Measurements from ENCODE around the gene MRC2. TPM values are rescaled to one million over a fixed set of nuclear protein-coding genes. Genes with fewer than 3 reads are reported as not detected.

MRC2 gene
- total RNA-seq, 4 donors from 2014 or later, result 7.9 to 47.2 (median 14.5) TPM

DNA sequence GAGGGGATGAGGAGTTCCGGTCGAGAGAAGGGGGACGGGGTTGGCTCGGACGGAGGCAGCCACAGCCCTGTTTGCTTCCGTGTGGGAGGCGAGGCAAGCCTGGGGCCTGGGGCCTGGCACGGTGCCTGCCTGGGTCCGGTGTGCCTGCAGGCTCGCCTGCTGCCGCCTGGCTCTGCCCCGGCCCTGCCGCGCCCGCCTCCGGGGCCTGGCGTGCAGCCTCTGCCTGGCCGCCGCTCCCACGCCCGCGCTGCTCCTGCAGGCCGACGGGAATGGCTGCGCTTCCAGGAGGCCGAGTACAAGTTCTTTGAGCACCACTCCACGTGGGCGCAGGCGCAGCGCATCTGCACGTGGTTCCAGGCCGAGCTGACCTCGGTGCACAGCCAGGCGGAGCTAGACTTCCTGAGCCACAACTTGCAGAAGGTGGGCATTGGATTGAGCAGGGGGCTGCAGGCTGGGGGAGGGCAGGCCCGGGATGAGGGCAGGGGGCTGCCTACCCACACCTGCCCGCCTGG, 53.1 kb downstream of the MRC2 start:
- intact Hi-C loops (cut with DNase I; ENCODE audit: low total_unique reads) (no loop called here), in situ Hi-C loops (cut with MboI; ENCODE audit: low pct_ligation_motif_present in 1 of 4, low pct_unique_long_range_greater_than_20kb in 1 of 4, low sequenced_read_pairs in 3 of 4) (loop anchor here in 1 of 4 donors (25.0 kb wide), 1 partner anchor 732 kb away; no protein-coding TSS in a partner anchor)
- no peaks in the 10 kb centered on the region for H3K4me1 ChIP-seq
- DNase-seq, result peak; percentile 31
- H3K4me3 ChIP-seq, result no peak overlapping the region
- TF ChIP-seq POLR2AphosphoS5 (IDR thresholded peaks at IDR 0.05) (no peak), POLR2A (IDR thresholded peaks at IDR 0.05) (no peak), EP300 (IDR thresholded peaks at IDR 0.05; ENCODE audit: low read depth) (no peak)
- TF ChIP-seq, protein P1, sequence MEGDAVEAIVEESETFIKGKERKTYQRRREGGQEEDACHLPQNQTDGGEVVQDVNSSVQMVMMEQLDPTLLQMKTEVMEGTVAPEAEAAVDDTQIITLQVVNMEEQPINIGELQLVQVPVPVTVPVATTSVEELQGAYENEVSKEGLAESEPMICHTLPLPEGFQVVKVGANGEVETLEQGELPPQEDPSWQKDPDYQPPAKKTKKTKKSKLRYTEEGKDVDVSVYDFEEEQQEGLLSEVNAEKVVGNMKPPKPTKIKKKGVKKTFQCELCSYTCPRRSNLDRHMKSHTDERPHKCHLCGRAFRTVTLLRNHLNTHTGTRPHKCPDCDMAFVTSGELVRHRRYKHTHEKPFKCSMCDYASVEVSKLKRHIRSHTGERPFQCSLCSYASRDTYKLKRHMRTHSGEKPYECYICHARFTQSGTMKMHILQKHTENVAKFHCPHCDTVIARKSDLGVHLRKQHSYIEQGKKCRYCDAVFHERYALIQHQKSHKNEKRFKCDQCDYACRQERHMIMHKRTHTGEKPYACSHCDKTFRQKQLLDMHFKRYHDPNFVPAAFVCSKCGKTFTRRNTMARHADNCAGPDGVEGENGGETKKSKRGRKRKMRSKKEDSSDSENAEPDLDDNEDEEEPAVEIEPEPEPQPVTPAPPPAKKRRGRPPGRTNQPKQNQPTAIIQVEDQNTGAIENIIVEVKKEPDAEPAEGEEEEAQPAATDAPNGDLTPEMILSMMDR (IDR thresholded peaks at IDR 0.05), result no peak
- H3K27ac ChIP-seq, result no peak overlapping the region
- WGBS, 2 donors (ENCODE audit: low coverage in 1 of 2), result 69% methylated on average over 26 of the region's 36 CpGs; no CpG with 5 or more reads in 1 of the 2 donors
- H3K36me3 ChIP-seq, result no peaks in the 10 kb centered on the region
- H3K27me3 ChIP-seq, result no peaks in the 10 kb centered on the region
- H3K9me3 ChIP-seq, result no peaks in the 10 kb centered on the region

DNA sequence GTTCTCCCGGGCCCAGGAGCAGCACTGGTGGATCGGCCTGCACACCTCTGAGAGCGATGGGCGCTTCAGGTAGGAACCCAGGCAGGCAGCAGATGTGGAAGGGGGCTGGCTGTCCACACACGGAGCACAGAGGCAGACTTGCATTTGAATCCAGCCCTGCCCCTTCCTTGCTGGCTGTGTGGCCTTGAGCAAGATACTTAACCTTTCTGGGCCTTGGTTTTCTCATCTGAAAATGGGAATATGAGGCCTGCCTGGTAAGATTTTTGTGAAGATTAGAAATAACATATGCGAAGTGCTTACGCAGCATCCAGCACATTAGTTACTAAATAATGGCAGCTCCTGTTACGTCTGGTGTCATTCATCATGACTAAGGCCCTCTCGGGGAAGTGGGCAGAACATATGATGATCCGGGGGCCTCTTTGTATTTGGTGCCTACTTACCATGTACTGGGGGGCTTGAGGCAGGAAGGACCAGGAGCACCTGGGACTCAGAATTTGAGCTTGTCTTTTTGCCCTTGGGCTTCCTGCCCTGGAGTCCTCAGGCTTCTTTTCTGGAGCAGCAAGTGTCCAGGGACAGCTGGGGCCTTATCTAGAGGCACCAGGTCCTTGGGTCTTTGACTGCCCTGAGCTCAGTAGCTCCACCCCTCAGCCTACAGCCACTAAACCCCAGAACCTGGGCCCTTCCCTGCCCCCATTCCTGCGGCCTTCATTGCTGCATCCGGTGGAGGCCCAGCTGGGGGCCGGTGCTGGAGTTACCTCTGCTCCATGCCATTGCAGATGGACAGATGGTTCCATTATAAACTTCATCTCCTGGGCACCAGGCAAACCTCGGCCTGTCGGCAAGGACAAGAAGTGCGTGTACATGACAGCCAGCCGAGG, 53.8 kb downstream of the MRC2 start:
- in situ Hi-C loops (cut with MboI; ENCODE audit: low pct_ligation_motif_present in 1 of 4, low pct_unique_long_range_greater_than_20kb in 1 of 4, low sequenced_read_pairs in 3 of 4) (loop anchor here in 1 of 4 donors (25.0 kb wide), 1 partner anchor 731 kb away; no protein-coding TSS in a partner anchor), intact Hi-C loops (cut with DNase I; ENCODE audit: low total_unique reads) (no loop called here)
- Histone ChIP-seq H3K36me3 (no peaks in the 10 kb centered on the region), H3K9me3 (no peaks in the 10 kb centered on the region), H3K27me3 (no peaks in the 10 kb centered on the region), H3K4me1 (no peaks in the 10 kb centered on the region), H3K27ac (no peak overlapping the region), H3K4me3 (no peak overlapping the region)
- 91% methylated on average over 17 of the region's 17 CpGs; no CpG with 5 or more reads in 1 of the 2 donors for WGBS, 2 donors (ENCODE audit: low coverage in 1 of 2)
- TF ChIP-seq POLR2AphosphoS5 (IDR thresholded peaks at IDR 0.05) (no peak), EP300 (IDR thresholded peaks at IDR 0.05; ENCODE audit: low read depth) (no peak), POLR2A (IDR thresholded peaks at IDR 0.05) (no peak)
- TF ChIP-seq, protein P1 (IDR thresholded peaks at IDR 0.05), result no peak
- DNase-seq, result no peak

DNA sequence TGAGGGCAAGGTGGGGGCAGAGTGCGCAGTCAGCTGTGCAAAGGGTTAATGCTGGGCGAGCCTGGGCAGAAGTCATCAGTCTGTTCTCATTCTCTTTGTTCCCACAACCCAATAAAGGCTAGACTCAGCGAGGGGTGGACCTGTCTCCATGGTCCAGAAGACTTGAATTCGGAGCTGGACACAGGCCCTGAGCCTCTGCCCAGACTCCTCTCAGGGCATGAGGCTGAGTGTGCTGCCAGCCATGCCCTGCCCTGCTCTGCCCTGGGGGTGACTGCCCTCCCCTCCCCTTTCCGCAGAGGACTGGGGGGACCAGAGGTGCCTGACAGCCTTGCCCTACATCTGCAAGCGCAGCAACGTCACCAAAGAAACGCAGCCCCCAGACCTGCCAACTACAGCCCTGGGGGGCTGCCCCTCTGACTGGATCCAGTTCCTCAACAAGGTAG, 54.5 kb downstream of the MRC2 start:
- Histone ChIP-seq H3K36me3 (no peaks in the 10 kb centered on the region), H3K4me1 (no peaks in the 10 kb centered on the region), H3K9me3 (no peaks in the 10 kb centered on the region), H3K4me3 (no peak overlapping the region), H3K27ac (no peak overlapping the region), H3K27me3 (no peaks in the 10 kb centered on the region)
- TF ChIP-seq POLR2A (IDR thresholded peaks at IDR 0.05) (no peak), POLR2AphosphoS5 (IDR thresholded peaks at IDR 0.05) (no peak), EP300 (IDR thresholded peaks at IDR 0.05; ENCODE audit: low read depth) (no peak)
- TF ChIP-seq, protein P1 (IDR thresholded peaks at IDR 0.05), result no peak
- in situ Hi-C loops (cut with MboI; ENCODE audit: low pct_ligation_motif_present in 1 of 4, low pct_unique_long_range_greater_than_20kb in 1 of 4, low sequenced_read_pairs in 3 of 4), result loop anchor here in 1 of 4 donors (25.0 kb wide), 1 partner anchor 730 kb away; no protein-coding TSS in a partner anchor
- DNase-seq, result no peak
- 80 to 95% methylated on average over 1 to 7 of the region's 8 CpGs for WGBS, 2 donors (ENCODE audit: low coverage in 1 of 2)
- intact Hi-C loops (cut with DNase I; ENCODE audit: low total_unique reads), result no loop called here

DNA sequence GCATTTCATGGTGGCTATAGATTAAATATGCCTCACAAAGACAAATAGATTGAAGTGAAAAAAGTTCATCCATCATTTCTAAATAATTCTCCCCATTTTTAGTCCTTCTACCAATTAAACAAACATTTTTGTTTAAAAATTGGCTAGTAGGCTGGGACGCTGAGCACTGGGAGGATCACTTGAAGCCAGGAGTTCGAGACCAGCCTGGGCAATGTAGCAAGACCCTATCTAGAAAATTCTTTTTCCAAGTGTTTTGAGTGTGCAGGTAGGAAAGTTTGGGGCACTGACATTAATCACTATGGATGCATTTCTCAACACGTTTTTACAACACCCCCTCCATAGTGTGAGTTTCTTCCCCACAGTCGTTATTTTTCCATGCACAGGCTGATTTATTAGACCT, 56.7 kb downstream of the MRC2 start:
- Histone ChIP-seq H3K4me3 (no peak overlapping the region), H3K36me3 (no peaks in the 10 kb centered on the region), H3K27ac (no peak overlapping the region), H3K9me3 (no peaks in the 10 kb centered on the region), H3K4me1 (no peaks in the 10 kb centered on the region), H3K27me3 (no peaks in the 10 kb centered on the region)
- no peak for DNase-seq
- in situ Hi-C loops (cut with MboI; ENCODE audit: low pct_ligation_motif_present in 1 of 4, low pct_unique_long_range_greater_than_20kb in 1 of 4, low sequenced_read_pairs in 3 of 4) (loop anchor here in 1 of 4 donors (25.0 kb wide), 1 partner anchor 728 kb away; no protein-coding TSS in a partner anchor), intact Hi-C loops (cut with DNase I; ENCODE audit: low total_unique reads) (no loop called here)
- 89 to 91% methylated on average over 4 of the region's 4 CpGs for WGBS, 2 donors (ENCODE audit: low coverage in 1 of 2)
- no peak for TF ChIP-seq EP300 (IDR thresholded peaks at IDR 0.05; ENCODE audit: low read depth)
